Panc1 (cell line): ENCODE results near the gene RAPGEF3.

Experiments
- CTCF ChIP-seq: fragments of 450-650 bp; IDR thresholded peaks from 2 replicates; pipeline ENCODE4 v1.5.1; 2017; ENCODE audit warnings: mild to moderate bottlenecking
- POLR2AphosphoS5 ChIP-seq: IDR thresholded peaks from 2 replicates; pipeline ENCODE4 v1.6.1; 2012; ENCODE audit warnings: mild to moderate bottlenecking, low read depth, low read length, moderate library complexity
- REST ChIP-seq, 2 experiments: IDR thresholded peaks; 2 replicates each; pipeline ENCODE4 v1.6.1; 2011 to 2012; ENCODE audit warnings: low read depth in 2 of 2, control low read depth in 1 of 2, low read length in 1 of 2, mild to moderate bottlenecking in 1 of 2, moderate library complexity in 1 of 2; ENCODE audit not compliant: insufficient read depth in 1 of 2

DNA sequence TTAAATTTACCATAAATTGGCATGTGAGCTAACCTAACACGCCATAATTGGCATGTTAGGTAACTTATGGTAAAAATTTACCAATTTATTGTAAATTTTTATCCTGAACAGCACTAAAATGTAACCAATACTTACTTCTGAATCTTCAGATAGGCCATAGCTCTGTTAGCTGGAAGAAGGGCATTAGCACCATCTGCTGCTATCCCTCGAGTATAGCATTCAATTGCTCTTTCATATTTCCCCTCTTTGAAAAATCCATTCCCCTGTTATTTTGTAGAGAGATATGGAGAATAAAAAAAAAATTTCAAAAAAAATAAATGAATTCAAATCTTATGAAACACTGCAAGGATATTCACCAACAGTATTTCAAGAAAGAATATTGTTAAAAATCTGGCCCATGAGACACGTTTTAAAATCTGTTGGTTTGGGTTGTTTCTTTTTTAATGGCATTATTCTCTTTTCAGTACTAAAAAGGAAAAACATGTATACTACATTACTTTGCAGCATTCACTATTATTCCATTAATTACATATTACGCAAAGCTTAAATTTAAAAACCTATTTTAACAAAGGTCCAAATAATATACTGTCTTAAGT lies 71.9 kb downstream of the RAPGEF3 start:
- TF ChIP-seq CTCF (peak; percentile 74; the same call in 1 of the 2 replicates), POLR2AphosphoS5 (no peak), REST (IDR thresholded peaks at IDR 0.05; ENCODE audit: insufficient read depth in 1 of 2, low read depth in 2 of 2, low read length in 1 of 2) (no peak)
